ENCODE data around the gene CLDN24.
"Not testable (repeated sequence)": the region's sequence is repeated elsewhere in the genome, so short reads cannot be mapped to it uniquely, and the experiment has no call there.

The CLDN24 gene

DNA sequence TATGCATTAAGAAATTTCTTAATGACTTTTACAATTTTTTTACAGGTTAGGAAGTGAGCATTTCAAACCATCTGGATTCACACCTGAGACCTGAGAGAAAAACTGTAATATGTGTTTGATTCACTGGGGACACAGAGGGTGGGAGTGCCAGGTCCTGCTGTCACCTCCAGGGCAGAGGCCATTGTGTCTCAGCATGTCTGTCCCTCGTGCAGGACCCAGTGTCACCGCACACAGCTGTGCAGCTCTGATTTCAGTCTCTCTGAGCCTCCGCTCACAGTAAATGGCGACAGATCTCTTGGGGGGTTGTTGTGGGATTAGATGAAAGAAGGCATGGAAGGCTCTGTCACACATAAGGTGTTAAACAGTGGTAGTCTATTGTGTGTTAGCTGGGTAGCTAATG, 23.0 kb upstream of the CLDN24 start:
- DNase-seq = no peak

GRCh38 chr4:183344523-183345255, 22.5 kb upstream of the CLDN24 start:
- DNase-seq = no peak

- no peak for DNase-seq
These were observed 21.5 kb upstream of the CLDN24 start for GRCh38 chr4:183343730-183344129.

DNA sequence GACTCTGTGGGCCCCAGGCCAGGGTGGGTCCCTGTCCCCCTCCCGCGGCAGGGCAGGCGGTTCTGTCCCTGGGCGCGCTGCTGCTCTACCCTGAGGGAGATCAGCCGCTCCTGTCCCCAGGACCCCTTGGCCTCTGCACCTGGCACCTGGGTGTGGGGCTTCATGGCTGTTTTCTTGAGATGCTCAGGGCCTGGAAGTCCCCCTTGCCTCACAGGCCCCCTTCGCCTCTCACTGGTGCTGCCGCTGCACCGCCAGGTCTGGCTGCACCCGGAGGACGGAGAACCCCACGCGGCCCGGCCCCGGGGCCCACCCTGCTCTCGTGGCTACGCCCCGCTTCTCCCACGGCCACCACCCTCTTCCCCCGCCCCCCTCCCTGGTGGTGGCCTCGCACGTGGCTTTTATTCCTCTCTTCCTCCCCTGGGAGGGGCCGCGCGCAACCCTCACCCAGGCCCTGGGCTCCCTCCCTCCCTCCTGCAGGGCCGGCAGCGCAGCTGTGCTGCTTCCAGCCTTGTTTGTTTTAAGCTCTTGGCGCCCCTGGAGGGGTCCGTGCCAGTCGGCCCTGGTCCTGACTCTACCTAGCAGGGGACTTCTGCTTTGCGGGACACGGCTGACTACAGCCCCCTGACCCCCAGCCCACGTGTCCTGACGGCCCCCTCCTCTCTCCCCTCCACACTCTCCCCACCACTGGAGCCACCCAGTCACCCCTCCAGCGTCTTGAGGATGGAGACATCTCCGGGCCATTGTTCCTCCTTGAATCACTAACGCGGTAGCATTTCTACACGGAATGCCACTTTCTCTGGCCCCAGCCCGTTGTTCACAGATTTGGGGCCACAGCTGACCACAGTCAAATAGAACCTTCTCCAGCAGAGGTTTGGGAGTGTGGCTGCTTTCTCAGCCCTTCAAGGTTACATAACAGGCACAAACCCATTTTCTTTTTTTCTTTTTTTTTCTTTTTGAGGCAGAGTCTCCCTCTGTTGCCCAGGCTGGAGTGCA, 20.6 kb upstream of the CLDN24 start:
- DNase-seq = no peak

DNA sequence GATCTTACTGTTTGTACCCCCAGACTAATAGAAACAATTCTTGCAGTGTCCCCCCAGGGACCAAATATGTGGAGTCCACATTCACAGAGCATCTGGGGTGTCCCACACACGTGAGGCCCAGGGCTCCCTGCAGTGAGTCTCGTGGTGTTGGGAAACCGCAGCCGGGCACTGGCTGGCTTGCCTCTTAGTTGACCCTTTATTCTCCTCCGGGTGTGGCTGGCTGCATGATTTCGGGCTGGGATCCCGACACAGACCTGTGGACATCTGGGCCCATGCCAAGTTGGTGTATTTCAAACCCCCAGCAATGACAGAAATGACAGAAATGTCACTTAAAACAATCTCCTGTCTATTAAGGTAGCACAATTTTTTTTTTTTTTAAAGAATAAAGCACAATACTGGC, 15.6 kb upstream of the CLDN24 start:
- no peak for DNase-seq

GRCh38 chr4:183337349-183337748, 15.1 kb upstream of the CLDN24 start:
- DNase-seq = no peak

GRCh38 chr4:183335369-183335940, 13.2 kb upstream of the CLDN24 start:
- no peak for DNase-seq

- DNase-seq = no peak
These were observed 11.8 kb upstream of the CLDN24 start for GRCh38 chr4:183333983-183334382.

DNA sequence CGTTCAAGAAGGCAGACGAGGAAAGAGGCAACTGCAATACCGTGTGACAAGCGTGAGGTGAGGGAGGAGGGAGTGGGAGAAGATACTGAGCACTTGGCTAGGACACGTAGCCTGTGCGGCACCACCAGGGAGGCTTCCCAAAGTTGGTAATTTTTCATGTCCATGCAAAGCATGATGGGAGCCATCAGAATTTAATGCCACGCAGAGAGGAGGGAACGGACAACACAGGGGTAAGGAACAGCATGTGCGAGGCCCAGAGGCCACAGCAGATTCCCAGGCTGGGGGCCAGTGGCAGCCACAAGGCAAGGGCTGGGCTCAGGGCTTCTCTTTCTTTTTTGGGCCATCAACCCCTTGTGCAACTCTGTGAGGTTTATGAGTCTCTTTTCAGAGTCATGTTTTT, 11.0 kb upstream of the CLDN24 start:
- no peak for DNase-seq

- no peak for DNase-seq
These were observed 10.2 kb upstream of the CLDN24 start for GRCh38 chr4:183332447-183332846.

- DNase-seq = no peak
These were observed 8.6 kb upstream of the CLDN24 start for GRCh38 chr4:183330841-183331240.

- DNase-seq = no peak
These were observed 7.9 kb upstream of the CLDN24 start for GRCh38 chr4:183329954-183330742.

GRCh38 chr4:183329244-183329643, 7.0 kb upstream of the CLDN24 start:
- DNase-seq = no peak

DNA sequence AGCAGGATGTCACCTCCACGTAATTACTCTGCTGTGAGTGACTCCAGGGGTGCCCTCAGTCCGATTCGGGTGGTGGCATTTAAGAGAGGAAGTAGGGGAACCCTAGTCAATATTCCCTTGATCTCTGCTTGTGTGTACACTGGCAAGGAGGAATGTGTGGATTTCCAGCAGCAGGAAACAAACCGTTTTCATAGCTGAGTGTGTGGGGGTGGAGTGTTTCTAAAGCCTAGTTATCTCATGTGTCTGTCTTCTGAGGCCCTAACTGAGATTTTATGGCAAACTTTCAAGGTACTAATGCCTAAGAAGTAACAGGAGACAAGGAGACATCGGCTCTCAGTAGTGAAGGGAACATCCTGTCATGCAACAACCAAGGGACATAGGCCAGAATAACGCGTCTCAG, 6.6 kb upstream of the CLDN24 start:
- DNase-seq = no peak

- no peak for DNase-seq
These were observed 5.6 kb upstream of the CLDN24 start for GRCh38 chr4:183327827-183328226.

GRCh38 chr4:183326853-183327252, 4.6 kb upstream of the CLDN24 start:
- no peak for DNase-seq

DNA sequence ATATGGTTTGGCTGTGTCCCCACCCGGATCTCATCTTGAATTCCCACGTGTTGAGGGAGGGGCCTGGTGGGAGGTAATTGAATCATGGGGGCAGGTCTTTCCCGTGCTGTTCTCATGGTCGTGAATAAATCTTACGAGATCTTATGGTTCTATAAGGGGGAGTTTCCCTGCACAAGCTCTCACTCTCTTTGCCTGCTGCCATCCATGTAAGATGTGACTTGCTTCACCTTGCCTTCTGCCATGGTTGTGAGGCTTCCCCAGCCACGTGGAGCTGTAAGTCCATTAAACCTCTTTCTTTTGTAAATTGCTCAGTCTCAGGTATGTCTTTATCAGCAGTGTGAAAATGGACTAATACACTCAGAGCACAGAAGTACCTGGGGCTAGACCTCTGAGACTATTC, 4.2 kb upstream of the CLDN24 start:
- not testable (repeated sequence) for DNase-seq

- no peak for DNase-seq
These were observed 2.4 kb upstream of the CLDN24 start for GRCh38 chr4:183324619-183325018.

- DNase-seq = not testable (repeated sequence)
These were observed 1.8 kb upstream of the CLDN24 start for GRCh38 chr4:183324056-183324455.

DNA sequence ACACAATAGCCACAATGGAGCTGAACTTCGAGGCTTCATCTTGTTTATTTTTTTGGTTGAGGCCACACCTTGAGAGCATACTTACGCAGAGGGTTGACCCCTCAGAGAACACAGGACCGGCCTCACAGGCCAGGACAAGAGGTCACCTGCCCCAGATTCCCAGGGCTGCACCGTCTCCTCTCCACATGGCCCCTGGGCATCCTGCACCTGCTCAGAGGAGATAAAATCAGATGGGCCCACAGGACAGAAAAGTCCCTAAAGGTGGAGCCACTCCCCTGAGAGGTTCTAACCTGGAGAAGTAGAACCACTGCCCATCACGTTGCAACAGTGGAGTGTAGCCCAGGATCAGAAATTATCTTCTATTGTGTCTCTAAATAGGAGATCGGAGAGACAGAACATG, 1.1 kb upstream of the CLDN24 start:
- DNase-seq = no peak

GRCh38 chr4:183321516-183321915, 710 bp downstream of the CLDN24 start:
- no peak for DNase-seq

GRCh38 chr4:183321079-183321478, 1.1 kb downstream of the CLDN24 start:
- peak in 1 of 2 donors; percentile 5 for DNase-seq
